HepG2 (cell line): ENCODE data around the gene SRRM2.

ENCODE experiments used
- ELF1 ChIP-seq: sonication (generic); formaldehyde crosslinking; IDR thresholded peaks from 2 replicates; pipeline ENCODE4 v1.4.0; 2020; ENCODE audit warnings: missing genetic modification reagents
- HNRNPLL ChIP-seq: fragments of 200-400 bp; formaldehyde crosslinking; IDR thresholded peaks from 2 replicates; pipeline ENCODE4 v1.6.1; 2017; ENCODE audit warnings: mild to moderate bottlenecking, low read depth, low read length; ENCODE audit not compliant: poor library complexity, severe bottlenecking
- NR2C2 ChIP-seq: sonication (generic); formaldehyde crosslinking; IDR thresholded peaks from 2 replicates; pipeline ENCODE4 v1.4.0; 2020; ENCODE audit warnings: missing genetic modification reagents, mild to moderate bottlenecking, moderate library complexity, borderline replicate concordance
- PCBP1 ChIP-seq: fragments of 200-400 bp; formaldehyde crosslinking; IDR thresholded peaks from 2 replicates; pipeline ENCODE4 v1.6.1; 2017; ENCODE audit warnings: mild to moderate bottlenecking, low read depth, low read length, borderline replicate concordance
- PTBP1 ChIP-seq: fragments of 200-400 bp; formaldehyde crosslinking; IDR thresholded peaks from 2 replicates; pipeline ENCODE4 v1.6.1; 2018; ENCODE audit warnings: low read length, low read depth; ENCODE audit not compliant: poor library complexity, severe bottlenecking
- TF ChIP-seq, protein P1 (sequence below): IDR thresholded peaks from 2 replicates; pipeline ENCODE4 v1.6.1; 2012; ENCODE audit warnings: inconsistent platforms

GRCh38 chr16:2811703-2812471, 59.4 kb downstream of the SRRM2 start:
- TF ChIP-seq PTBP1 (no peak), ELF1 (CRISPR knock-in tag) (no peak), PCBP1 (no peak), NR2C2 (CRISPR knock-in tag) (no peak), HNRNPLL (no peak)
- TF ChIP-seq, protein P1, sequence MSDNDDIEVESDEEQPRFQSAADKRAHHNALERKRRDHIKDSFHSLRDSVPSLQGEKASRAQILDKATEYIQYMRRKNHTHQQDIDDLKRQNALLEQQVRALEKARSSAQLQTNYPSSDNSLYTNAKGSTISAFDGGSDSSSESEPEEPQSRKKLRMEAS, result no peak
